Gastrocnemius medialis (tissue), 4 donors: Measurements from ENCODE around the gene ERAS.

Experiments used
- POLR2A ChIP-seq, 2 donors: fragments of 450-650 bp; IDR thresholded peaks; one replicate each; pipeline ENCODE4 v1.6.1; 2017; ENCODE audit warnings: antibody characterized with exemption in 2 of 2, mild to moderate bottlenecking in 2 of 2, moderate library complexity in 2 of 2
- TF ChIP-seq, protein P1 (sequence below), 5 experiments: fragments of 450-650 bp in 3 of 5; fragments of 200-600 bp in 2 of 5; sonication (generic) in 2 of 5; IDR thresholded peaks in 4 of 5; conservative IDR thresholded peaks in 1 of 5; 1 replicate in 4 of 5; 2 replicates in 1 of 5; pipeline ENCODE4 v1.5.1; 2016 to 2019; ENCODE audit warnings: antibody characterized with exemption in 5 of 5, mild to moderate bottlenecking in 3 of 5, moderate library complexity in 3 of 5

DNA sequence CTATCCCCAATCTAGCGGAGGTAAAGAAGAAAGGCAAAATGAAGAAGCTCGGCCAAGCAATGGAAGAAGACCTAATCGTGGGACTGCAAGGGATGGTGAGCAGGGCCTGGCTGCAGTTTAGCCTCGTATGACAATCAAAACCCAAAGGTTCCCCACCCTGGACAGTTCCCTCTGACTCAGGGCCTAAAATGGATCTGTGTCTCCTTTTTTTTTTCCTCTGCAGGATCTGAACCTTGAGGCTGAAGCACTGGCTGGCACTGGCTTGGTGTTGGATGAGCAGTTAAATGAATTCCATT, 23.5 kb upstream of the ERAS start:
- TF ChIP-seq, protein P1, sequence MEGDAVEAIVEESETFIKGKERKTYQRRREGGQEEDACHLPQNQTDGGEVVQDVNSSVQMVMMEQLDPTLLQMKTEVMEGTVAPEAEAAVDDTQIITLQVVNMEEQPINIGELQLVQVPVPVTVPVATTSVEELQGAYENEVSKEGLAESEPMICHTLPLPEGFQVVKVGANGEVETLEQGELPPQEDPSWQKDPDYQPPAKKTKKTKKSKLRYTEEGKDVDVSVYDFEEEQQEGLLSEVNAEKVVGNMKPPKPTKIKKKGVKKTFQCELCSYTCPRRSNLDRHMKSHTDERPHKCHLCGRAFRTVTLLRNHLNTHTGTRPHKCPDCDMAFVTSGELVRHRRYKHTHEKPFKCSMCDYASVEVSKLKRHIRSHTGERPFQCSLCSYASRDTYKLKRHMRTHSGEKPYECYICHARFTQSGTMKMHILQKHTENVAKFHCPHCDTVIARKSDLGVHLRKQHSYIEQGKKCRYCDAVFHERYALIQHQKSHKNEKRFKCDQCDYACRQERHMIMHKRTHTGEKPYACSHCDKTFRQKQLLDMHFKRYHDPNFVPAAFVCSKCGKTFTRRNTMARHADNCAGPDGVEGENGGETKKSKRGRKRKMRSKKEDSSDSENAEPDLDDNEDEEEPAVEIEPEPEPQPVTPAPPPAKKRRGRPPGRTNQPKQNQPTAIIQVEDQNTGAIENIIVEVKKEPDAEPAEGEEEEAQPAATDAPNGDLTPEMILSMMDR (IDR thresholded peaks at IDR 0.05 in 4 of 5, conservative IDR thresholded peaks at IDR 0.05 in 1 of 5): no peak
- TF ChIP-seq POLR2A (IDR thresholded peaks at IDR 0.05): no peak
